Measurements from ENCODE around the gene BSPH1. TPM values are rescaled to one million over a fixed set of nuclear protein-coding genes. Genes with fewer than 3 reads are reported as not detected.

Gene BSPH1
- not detected for total RNA-seq
- polyA plus RNA-seq (ENCODE audit: insufficient read depth, low read depth, low replicate concordance): not detected
- long read RNA-seq, donor 1: 0 reads
- long read RNA-seq, donor 2: 0 reads
- long read RNA-seq, donor 3: 0 reads
- long read RNA-seq, donor 4: 0 reads
- long read RNA-seq, donor 5: 0 reads
- long read RNA-seq, donor 6: 0 reads
- long read RNA-seq, donor 7: 0 reads
- long read RNA-seq, donor 8: 0 reads
- long read RNA-seq, donor 9: 0 reads
- long read RNA-seq, donor 10: 0 reads

GRCh38 chr19:47992070-47992469 is at the start of gene BSPH1:
BSPH1 (minus strand) TSS chr19:47992170; CDS start chr19:47992081, 89 bp downstream.
- Histone ChIP-seq H3K9ac (ENCODE audit: low read length in 3 of 3) (no peak within 1 kb of the TSS), H3K36me3 (ENCODE audit: control insufficient read depth in 2 of 3, insufficient read depth in 3 of 3, low read length in 3 of 3) (no peaks in the 10 kb centered on the region), H3K4me1 (ENCODE audit: control insufficient read depth in 2 of 3, insufficient read depth in 2 of 3, low read depth in 1 of 3, low read length in 3 of 3) (no peaks in the 10 kb centered on the region), H3K27ac (ENCODE audit: low read depth in 2 of 2, low read length in 2 of 2) (no peak within 1 kb of the TSS), H3K27me3 (ENCODE audit: control insufficient read depth, insufficient read depth, low read length) (no peaks in the 10 kb centered on the region), H3K9me3 (ENCODE audit: control insufficient read depth in 2 of 3, insufficient read depth in 1 of 3, low read length in 3 of 3) (no peaks in the 10 kb centered on the region), H3K4me3 (ENCODE audit: low read length in 3 of 3) (no peak within 1 kb of the TSS)
- TF ChIP-seq CTCF (IDR thresholded peaks at IDR 0.05; ENCODE audit: borderline replicate concordance, extremely low read depth, insufficient read depth): no peak
- no peak for FAIRE-seq
- intact Hi-C loops (cut with DNase I): no loop called here
- DNase-seq: no peak

GRCh38 chr19:48036765-48037164 is 44.8 kb upstream of the BSPH1 start:
- Histone ChIP-seq H3K27ac (ENCODE audit: low read depth in 2 of 2, low read length in 2 of 2) (no peak overlapping the region), H3K9ac (ENCODE audit: low read length in 3 of 3) (no peak overlapping the region), H3K4me1 (ENCODE audit: control insufficient read depth in 2 of 3, insufficient read depth in 2 of 3, low read depth in 1 of 3, low read length in 3 of 3) (no peaks in the 10 kb centered on the region), H3K4me3 (ENCODE audit: low read length in 3 of 3) (no peak overlapping the region), H3K27me3 (ENCODE audit: control insufficient read depth, insufficient read depth, low read length) (no peaks in the 10 kb centered on the region), H3K36me3 (ENCODE audit: control insufficient read depth in 2 of 3, insufficient read depth in 3 of 3, low read length in 3 of 3) (no peaks in the 10 kb centered on the region), H3K9me3 (ENCODE audit: control insufficient read depth in 2 of 3, insufficient read depth in 1 of 3, low read length in 3 of 3) (peaks cover 0 to 3% (median 0%) of the 10 kb centered on the region in 3 donors)
- DNase-seq (no peak), FAIRE-seq (no peak)
- intact Hi-C loops (cut with DNase I): no loop called here
- TF ChIP-seq CTCF (IDR thresholded peaks at IDR 0.05; ENCODE audit: borderline replicate concordance, extremely low read depth, insufficient read depth): no peak

- intact Hi-C loops (cut with DNase I): no loop called here
- FAIRE-seq: no peak
Measured at GRCh38 chr19:48033604-48034003, 41.6 kb upstream of the BSPH1 start.

More at GRCh38 chr19:48033604-48034003, 41.6 kb upstream of the BSPH1 start:
- no peak for TF ChIP-seq CTCF (IDR thresholded peaks at IDR 0.05; ENCODE audit: borderline replicate concordance, extremely low read depth, insufficient read depth)
- Histone ChIP-seq H3K36me3 (ENCODE audit: control insufficient read depth in 2 of 3, insufficient read depth in 3 of 3, low read length in 3 of 3) (no peaks in the 10 kb centered on the region), H3K27ac (ENCODE audit: low read depth in 2 of 2, low read length in 2 of 2) (no peak overlapping the region), H3K27me3 (ENCODE audit: control insufficient read depth, insufficient read depth, low read length) (no peaks in the 10 kb centered on the region), H3K4me3 (ENCODE audit: low read length in 3 of 3) (no peak overlapping the region), H3K4me1 (ENCODE audit: control insufficient read depth in 2 of 3, insufficient read depth in 2 of 3, low read depth in 1 of 3, low read length in 3 of 3) (no peaks in the 10 kb centered on the region), H3K9me3 (ENCODE audit: control insufficient read depth in 2 of 3, insufficient read depth in 1 of 3, low read length in 3 of 3) (peaks cover 0 to 3% (median 0%) of the 10 kb centered on the region in 3 donors), H3K9ac (ENCODE audit: low read length in 3 of 3) (no peak overlapping the region)
- no peak for DNase-seq
